PC-9 (cell line): Measurements from ENCODE around the gene LIPC.

Experiments used
- EZH2 ChIP-seq: fragments of 200-600 bp; sonication (generic); IDR thresholded peaks from 2 replicates; pipeline ENCODE4 v1.8.0; 2017; ENCODE audit warnings: antibody characterized with exemption, low read depth
- TF ChIP-seq, protein P1 (sequence below): fragments of 200-600 bp; sonication (generic); conservative IDR thresholded peaks from 2 replicates; pipeline ENCODE4 v1.6.1; 2017; ENCODE audit warnings: mixed run types, antibody characterized with exemption, mild to moderate bottlenecking, moderate library complexity

DNA sequence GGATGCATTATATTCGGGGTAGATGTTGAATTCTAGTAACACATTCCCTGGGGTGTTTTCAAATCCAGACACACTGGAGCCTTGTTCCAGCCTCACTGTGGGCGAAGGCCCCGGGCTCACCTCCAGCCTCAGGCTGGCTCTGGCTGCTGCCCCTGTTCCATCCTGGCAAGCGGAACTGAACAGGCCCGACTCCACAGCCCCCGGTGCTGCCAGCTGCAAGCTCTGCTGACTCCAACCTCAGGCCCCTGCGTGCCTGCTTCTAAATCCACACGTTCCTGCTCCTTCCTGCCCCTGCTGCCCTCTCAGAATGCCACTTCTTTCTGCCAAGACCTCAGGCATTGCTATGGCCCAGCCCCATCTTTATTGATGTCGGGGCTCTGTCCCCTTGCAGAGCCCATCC lies 90.6 kb downstream of the LIPC start:
- TF ChIP-seq, protein P1, sequence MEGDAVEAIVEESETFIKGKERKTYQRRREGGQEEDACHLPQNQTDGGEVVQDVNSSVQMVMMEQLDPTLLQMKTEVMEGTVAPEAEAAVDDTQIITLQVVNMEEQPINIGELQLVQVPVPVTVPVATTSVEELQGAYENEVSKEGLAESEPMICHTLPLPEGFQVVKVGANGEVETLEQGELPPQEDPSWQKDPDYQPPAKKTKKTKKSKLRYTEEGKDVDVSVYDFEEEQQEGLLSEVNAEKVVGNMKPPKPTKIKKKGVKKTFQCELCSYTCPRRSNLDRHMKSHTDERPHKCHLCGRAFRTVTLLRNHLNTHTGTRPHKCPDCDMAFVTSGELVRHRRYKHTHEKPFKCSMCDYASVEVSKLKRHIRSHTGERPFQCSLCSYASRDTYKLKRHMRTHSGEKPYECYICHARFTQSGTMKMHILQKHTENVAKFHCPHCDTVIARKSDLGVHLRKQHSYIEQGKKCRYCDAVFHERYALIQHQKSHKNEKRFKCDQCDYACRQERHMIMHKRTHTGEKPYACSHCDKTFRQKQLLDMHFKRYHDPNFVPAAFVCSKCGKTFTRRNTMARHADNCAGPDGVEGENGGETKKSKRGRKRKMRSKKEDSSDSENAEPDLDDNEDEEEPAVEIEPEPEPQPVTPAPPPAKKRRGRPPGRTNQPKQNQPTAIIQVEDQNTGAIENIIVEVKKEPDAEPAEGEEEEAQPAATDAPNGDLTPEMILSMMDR = no peak
- TF ChIP-seq EZH2 = no peak
